Caki2 (cell line): ENCODE results near the gene NHERF2. TPM values are rescaled to one million over a fixed set of nuclear protein-coding genes. Genes with fewer than 3 reads are reported as not detected.

ENCODE experiments used
- DNase-seq: peaks from one replicate; pipeline ENCODE4 v3.0.0-alpha.2; 2015; ENCODE audit warnings: low read depth
- in situ Hi-C: cut with HindIII; loops from 2 replicates; pipeline ENCODE4 v1.10.0; 2016; ENCODE audit warnings: low sequenced_read_pairs, low pct_unique_long_range_greater_than_20kb, mixed read lengths
- total RNA-seq: library from RNA; depleted of rRNA; stranded (reverse); fragments of >200 nt; shearing (Covaris generic); gene quantifications from 2 replicates; pipeline ENCODE4 v1.2.3, GENCODE V29; 2014; ENCODE audit warnings: low replicate concordance; rRNA removed

NHERF2 gene
- total RNA-seq: 30.3 and 32.4 TPM in 2 replicates

GRCh38 chr16:2026461-2027023, at the start of gene NHERF2:
Gene NHERF2 (plus strand): TSS chr16:2026902. CDS start chr16:2027006, 104 bp downstream.
- in situ Hi-C loops: loop anchor here (25.0 kb wide), 1 partner anchor 486 kb away; the partner anchor contains the start of genes AMDHD2 and ATP6V0C

GRCh38 chr16:1976951-1977874, 49.5 kb upstream of the NHERF2 start:
- in situ Hi-C loops: no loop called here
- DNase-seq: no peak

More at GRCh38 chr16:2026461-2027023, at the start of gene NHERF2:
- DNase-seq: no peak

GRCh38 chr16:1977875-1978268, 48.8 kb upstream of the NHERF2 start:
- in situ Hi-C loops: no loop called here
- DNase-seq: no peak

GRCh38 chr16:1978476-1979120, 48.1 kb upstream of the NHERF2 start:
- in situ Hi-C loops: no loop called here
- no peak for DNase-seq

GRCh38 chr16:1979271-1980029, 47.3 kb upstream of the NHERF2 start:
- no peak for DNase-seq
- in situ Hi-C loops: no loop called here

- in situ Hi-C loops: no loop called here
- DNase-seq: no peak
Measured at GRCh38 chr16:1980030-1980769, 46.5 kb upstream of the NHERF2 start.

- in situ Hi-C loops: no loop called here
- DNase-seq: no peak
Measured at GRCh38 chr16:1980770-1981087, 46.0 kb upstream of the NHERF2 start.

GRCh38 chr16:1981398-1981836, 45.3 kb upstream of the NHERF2 start, which contains the start of gene NOXO1:
Gene NOXO1 (minus strand): TSS chr16:1981469. CDS start chr16:1981179, 290 bp downstream.
- in situ Hi-C loops: no loop called here
- no peak for DNase-seq

- no peak for DNase-seq
- in situ Hi-C loops: no loop called here
Measured at GRCh38 chr16:1982013-1982433, 44.7 kb upstream of the NHERF2 start.

- in situ Hi-C loops: no loop called here
Measured at GRCh38 chr16:1982991-1983543, 43.6 kb upstream of the NHERF2 start.

GRCh38 chr16:1983544-1984346, 43.0 kb upstream of the NHERF2 start, which contains the start of gene GFER:
Gene GFER (plus strand): TSS chr16:1984193. CDS start chr16:1984219, 26 bp downstream.
- DNase-seq: peak; percentile 92
- in situ Hi-C loops: no loop called here

More at GRCh38 chr16:1982991-1983543, 43.6 kb upstream of the NHERF2 start:
- DNase-seq: no peak

- no peak for DNase-seq
- in situ Hi-C loops: no loop called here
Measured at GRCh38 chr16:1984347-1985225, 42.1 kb upstream of the NHERF2 start.

GRCh38 chr16:1985466-1986150, 41.1 kb upstream of the NHERF2 start:
- in situ Hi-C loops: no loop called here
- DNase-seq: no peak

- in situ Hi-C loops: no loop called here
Measured at GRCh38 chr16:1987198-1987597, 39.5 kb upstream of the NHERF2 start.

More at GRCh38 chr16:1987198-1987597, 39.5 kb upstream of the NHERF2 start:
- no peak for DNase-seq
